IMR-90 (cell line): ENCODE measurements around the gene GLRX3.

Experiments
- RCOR1 ChIP-seq: IDR thresholded peaks from 2 replicates; pipeline ENCODE4 v1.6.1; 2012; ENCODE audit warnings: mild to moderate bottlenecking, low read length, improper control_type of control experiment; ENCODE audit not compliant: insufficient replicate concordance
- TF ChIP-seq, protein P1 (sequence below): conservative IDR thresholded peaks from 2 replicates; pipeline ENCODE4 v1.5.1; 2012; ENCODE audit warnings: mild to moderate bottlenecking, low read depth, low read length, improper control_type of control experiment

DNA sequence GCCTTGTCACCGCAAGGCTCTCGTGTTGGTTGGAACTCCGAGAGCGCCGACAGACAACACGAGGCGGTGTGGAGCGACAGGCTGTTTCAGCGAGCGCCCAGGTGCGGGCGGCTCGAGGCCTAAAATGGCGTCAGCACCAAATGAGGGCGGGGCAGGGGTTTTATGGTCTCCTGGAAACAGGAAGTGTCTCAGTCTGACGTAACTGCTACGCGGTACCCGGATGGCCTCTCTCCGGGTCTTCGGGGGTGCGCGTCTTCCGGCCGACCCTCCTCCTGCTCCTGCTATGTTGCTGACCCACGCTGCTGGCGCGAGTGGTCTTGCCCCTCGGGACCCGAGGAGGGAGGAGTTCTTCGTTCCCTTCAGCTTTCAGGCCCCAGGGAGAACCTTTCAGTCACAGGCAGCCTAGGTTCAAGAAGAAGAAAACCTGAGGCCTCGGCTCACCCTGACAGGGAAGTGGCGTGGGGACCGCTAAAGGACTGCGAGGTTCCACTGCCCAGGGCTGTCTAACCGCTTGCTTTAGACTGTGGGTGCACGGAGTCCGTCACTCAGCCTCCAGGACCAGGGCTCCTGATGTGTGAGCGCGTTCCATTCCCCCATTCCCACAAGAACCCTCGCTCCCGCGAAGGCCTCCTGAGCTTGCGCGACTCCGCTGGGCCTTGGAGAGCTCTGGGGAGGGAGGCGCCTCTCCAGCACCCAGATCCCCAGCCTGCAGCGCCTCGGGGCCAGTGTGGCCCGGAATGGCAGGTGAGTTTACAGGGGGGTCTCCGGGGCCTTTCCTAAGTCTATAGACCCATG lies 77.3 kb downstream of the GLRX3 start:
- TF ChIP-seq, protein P1, sequence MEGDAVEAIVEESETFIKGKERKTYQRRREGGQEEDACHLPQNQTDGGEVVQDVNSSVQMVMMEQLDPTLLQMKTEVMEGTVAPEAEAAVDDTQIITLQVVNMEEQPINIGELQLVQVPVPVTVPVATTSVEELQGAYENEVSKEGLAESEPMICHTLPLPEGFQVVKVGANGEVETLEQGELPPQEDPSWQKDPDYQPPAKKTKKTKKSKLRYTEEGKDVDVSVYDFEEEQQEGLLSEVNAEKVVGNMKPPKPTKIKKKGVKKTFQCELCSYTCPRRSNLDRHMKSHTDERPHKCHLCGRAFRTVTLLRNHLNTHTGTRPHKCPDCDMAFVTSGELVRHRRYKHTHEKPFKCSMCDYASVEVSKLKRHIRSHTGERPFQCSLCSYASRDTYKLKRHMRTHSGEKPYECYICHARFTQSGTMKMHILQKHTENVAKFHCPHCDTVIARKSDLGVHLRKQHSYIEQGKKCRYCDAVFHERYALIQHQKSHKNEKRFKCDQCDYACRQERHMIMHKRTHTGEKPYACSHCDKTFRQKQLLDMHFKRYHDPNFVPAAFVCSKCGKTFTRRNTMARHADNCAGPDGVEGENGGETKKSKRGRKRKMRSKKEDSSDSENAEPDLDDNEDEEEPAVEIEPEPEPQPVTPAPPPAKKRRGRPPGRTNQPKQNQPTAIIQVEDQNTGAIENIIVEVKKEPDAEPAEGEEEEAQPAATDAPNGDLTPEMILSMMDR: no peak
- TF ChIP-seq RCOR1: no peak
